ENCODE measurements around the gene SAG. TPM values are rescaled to one million over a fixed set of nuclear protein-coding genes. Genes with fewer than 3 reads are reported as not detected.

SAG gene
- total RNA-seq, 1 experiment from 2014 or later = not detected

DNA sequence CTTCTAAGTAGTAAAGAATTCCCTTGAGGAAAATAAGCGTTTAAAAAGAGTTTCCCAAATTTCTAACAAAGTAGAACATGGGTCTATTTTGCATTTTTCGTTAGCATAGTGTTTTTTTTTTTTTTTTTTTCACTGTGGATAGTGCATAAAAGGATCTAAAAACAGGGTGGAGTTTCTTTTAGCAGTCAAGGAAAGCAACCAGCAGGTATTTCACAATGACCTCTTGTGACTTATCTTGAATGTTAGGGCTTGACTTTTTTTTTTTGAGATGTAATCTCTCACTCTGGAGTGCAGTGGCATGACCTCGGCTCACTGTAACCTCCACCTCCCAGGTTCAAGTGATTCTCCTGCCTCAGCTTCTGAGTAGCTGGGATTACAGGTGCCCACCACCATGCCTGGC is 31.8 kb downstream of the SAG start:
- intact Hi-C loops (cut with micrococcal nuclease; ENCODE audit: unreplicated experiment) (no loop called here), in situ Hi-C loops (cut with HindIII; ENCODE audit: low pct_unique_long_range_greater_than_20kb, low sequenced_read_pairs) (no loop called here)
- BruUV-seq (replicated peaks) = no TSS peak
- ATAC-seq (no peak), DNase-seq (ENCODE audit: low read depth, low spot score) (no peak)
- TF ChIP-seq TCF7L2 (IDR thresholded peaks at IDR 0.05; ENCODE audit: low read depth, low read length) (no peak), POLR2AphosphoS5 (IDR thresholded peaks at IDR 0.05; ENCODE audit: low read depth, low read length) (no peak), SIN3A (IDR thresholded peaks at IDR 0.05; ENCODE audit: borderline replicate concordance, insufficient read depth, low read depth, low read length) (no peak)
- TF ChIP-seq, protein P1, sequence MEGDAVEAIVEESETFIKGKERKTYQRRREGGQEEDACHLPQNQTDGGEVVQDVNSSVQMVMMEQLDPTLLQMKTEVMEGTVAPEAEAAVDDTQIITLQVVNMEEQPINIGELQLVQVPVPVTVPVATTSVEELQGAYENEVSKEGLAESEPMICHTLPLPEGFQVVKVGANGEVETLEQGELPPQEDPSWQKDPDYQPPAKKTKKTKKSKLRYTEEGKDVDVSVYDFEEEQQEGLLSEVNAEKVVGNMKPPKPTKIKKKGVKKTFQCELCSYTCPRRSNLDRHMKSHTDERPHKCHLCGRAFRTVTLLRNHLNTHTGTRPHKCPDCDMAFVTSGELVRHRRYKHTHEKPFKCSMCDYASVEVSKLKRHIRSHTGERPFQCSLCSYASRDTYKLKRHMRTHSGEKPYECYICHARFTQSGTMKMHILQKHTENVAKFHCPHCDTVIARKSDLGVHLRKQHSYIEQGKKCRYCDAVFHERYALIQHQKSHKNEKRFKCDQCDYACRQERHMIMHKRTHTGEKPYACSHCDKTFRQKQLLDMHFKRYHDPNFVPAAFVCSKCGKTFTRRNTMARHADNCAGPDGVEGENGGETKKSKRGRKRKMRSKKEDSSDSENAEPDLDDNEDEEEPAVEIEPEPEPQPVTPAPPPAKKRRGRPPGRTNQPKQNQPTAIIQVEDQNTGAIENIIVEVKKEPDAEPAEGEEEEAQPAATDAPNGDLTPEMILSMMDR (IDR thresholded peaks at IDR 0.05) = no peak
- TF ChIP-seq, protein P2, sequence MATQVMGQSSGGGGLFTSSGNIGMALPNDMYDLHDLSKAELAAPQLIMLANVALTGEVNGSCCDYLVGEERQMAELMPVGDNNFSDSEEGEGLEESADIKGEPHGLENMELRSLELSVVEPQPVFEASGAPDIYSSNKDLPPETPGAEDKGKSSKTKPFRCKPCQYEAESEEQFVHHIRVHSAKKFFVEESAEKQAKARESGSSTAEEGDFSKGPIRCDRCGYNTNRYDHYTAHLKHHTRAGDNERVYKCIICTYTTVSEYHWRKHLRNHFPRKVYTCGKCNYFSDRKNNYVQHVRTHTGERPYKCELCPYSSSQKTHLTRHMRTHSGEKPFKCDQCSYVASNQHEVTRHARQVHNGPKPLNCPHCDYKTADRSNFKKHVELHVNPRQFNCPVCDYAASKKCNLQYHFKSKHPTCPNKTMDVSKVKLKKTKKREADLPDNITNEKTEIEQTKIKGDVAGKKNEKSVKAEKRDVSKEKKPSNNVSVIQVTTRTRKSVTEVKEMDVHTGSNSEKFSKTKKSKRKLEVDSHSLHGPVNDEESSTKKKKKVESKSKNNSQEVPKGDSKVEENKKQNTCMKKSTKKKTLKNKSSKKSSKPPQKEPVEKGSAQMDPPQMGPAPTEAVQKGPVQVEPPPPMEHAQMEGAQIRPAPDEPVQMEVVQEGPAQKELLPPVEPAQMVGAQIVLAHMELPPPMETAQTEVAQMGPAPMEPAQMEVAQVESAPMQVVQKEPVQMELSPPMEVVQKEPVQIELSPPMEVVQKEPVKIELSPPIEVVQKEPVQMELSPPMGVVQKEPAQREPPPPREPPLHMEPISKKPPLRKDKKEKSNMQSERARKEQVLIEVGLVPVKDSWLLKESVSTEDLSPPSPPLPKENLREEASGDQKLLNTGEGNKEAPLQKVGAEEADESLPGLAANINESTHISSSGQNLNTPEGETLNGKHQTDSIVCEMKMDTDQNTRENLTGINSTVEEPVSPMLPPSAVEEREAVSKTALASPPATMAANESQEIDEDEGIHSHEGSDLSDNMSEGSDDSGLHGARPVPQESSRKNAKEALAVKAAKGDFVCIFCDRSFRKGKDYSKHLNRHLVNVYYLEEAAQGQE (IDR thresholded peaks at IDR 0.05; ENCODE audit: insufficient read depth in 1 of 2, low read depth in 2 of 2, low read length in 1 of 2) = no peak
- Histone ChIP-seq H3K4me1 (ENCODE audit: control insufficient read depth, insufficient read depth, low read length) (no peaks in the 10 kb centered on the region; the same call in 1 of the 2 replicates), H3K36me3 (ENCODE audit: control insufficient read depth, insufficient read depth, low read length) (no peaks in the 10 kb centered on the region), H3K27ac (ENCODE audit: low read length) (no peak overlapping the region), H3K9me3 (ENCODE audit: control insufficient read depth, insufficient read depth, low read depth, low read length) (no peaks in the 10 kb centered on the region), H3K27me3 (ENCODE audit: control insufficient read depth, insufficient read depth, low read length) (no peaks in the 10 kb centered on the region), H3K4me3 (ENCODE audit: low read depth in 2 of 2, low read length in 2 of 2) (no peak overlapping the region)
- POLR2A ChIA-PET = no interaction called here
- CTCF ChIA-PET = no interaction called here

DNA sequence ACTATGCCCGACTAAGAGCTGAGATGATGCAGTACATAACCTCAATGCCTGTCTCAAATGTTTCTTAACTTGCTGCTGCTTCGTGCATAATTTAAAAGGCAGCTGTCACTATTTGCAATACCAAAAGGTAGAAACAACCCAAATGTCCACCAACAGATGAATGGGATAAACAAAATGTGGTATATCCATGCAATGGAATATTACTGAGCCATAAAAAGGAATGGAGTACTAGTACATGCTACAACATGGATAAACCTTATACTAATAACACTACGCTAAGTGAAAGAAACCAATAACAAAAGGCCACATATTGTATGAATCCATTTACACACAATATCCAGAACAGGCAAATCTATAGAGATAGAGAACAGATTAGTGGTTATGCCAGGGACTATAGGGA is 33.7 kb downstream of the SAG start:
- TF ChIP-seq, protein P2 (IDR thresholded peaks at IDR 0.05; ENCODE audit: insufficient read depth in 1 of 2, low read depth in 2 of 2, low read length in 1 of 2) = no peak
- TF ChIP-seq POLR2AphosphoS5 (IDR thresholded peaks at IDR 0.05; ENCODE audit: low read depth, low read length) (no peak), SIN3A (IDR thresholded peaks at IDR 0.05; ENCODE audit: borderline replicate concordance, insufficient read depth, low read depth, low read length) (no peak)
- TF ChIP-seq, protein P1 (IDR thresholded peaks at IDR 0.05) = no peak
- CTCF ChIA-PET = no interaction called here
- no peak for ATAC-seq
- no peaks in the 10 kb centered on the region for H3K9me3 ChIP-seq (ENCODE audit: control insufficient read depth, insufficient read depth, low read depth, low read length)
- BruUV-seq (replicated peaks) = no TSS peak
- H3K27me3 ChIP-seq (ENCODE audit: control insufficient read depth, insufficient read depth, low read length) = no peaks in the 10 kb centered on the region
- intact Hi-C loops (cut with micrococcal nuclease; ENCODE audit: unreplicated experiment) = no loop called here
- no peak overlapping the region for H3K27ac ChIP-seq (ENCODE audit: low read length)
- in situ Hi-C loops (cut with HindIII; ENCODE audit: low pct_unique_long_range_greater_than_20kb, low sequenced_read_pairs) = no loop called here
- POLR2A ChIA-PET = no interaction called here
- no peak for DNase-seq (ENCODE audit: low read depth, low spot score)
- H3K36me3 ChIP-seq (ENCODE audit: control insufficient read depth, insufficient read depth, low read length) = no peaks in the 10 kb centered on the region
- no peak overlapping the region for H3K4me3 ChIP-seq (ENCODE audit: low read depth in 2 of 2, low read length in 2 of 2)
- no peaks in the 10 kb centered on the region; the same call in 1 of the 2 replicates for H3K4me1 ChIP-seq (ENCODE audit: control insufficient read depth, insufficient read depth, low read length)

All from Panc1 (cell line).